Gastroesophageal sphincter (tissue), 3 donors: ENCODE data around the gene TNNT2.

Experiments
- EP300 ChIP-seq: sonication (generic); formaldehyde crosslinking; IDR thresholded peaks from one replicate; pipeline ENCODE4 v1.6.1; 2017; ENCODE audit warnings: antibody characterized with exemption, mild to moderate bottlenecking
- TF ChIP-seq, protein P1 (sequence below), 4 experiments: fragments of 200-600 bp in 2 of 4; fragments of 450-650 bp in 2 of 4; sonication (generic) in 1 of 4; IDR thresholded peaks; one replicate each; pipeline ENCODE4 v1.5.1; 2017 to 2019; ENCODE audit warnings: antibody characterized with exemption in 4 of 4, mild to moderate bottlenecking in 2 of 4, moderate library complexity in 2 of 4

DNA sequence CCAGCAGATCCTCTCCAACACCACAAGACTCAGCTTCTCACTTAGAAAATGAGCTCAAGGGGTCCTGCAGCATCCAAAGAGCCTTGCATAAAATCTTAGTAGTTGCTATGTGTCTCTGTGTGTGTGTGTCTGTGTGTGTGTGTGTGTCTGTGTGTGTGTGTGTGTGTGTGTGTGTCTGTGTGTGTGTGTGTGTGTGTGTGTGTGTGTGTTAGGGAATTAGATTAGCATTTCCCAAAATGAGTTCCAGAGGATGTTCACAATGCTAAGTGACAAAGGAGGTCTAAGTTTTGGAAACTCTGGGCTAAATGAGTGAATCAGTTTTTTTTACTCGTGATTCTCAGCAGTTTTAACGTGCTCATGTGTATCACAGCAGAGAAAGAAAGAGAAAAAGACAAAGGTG, 30.5 kb downstream of the TNNT2 start:
- no peak for TF ChIP-seq EP300
- TF ChIP-seq, protein P1, sequence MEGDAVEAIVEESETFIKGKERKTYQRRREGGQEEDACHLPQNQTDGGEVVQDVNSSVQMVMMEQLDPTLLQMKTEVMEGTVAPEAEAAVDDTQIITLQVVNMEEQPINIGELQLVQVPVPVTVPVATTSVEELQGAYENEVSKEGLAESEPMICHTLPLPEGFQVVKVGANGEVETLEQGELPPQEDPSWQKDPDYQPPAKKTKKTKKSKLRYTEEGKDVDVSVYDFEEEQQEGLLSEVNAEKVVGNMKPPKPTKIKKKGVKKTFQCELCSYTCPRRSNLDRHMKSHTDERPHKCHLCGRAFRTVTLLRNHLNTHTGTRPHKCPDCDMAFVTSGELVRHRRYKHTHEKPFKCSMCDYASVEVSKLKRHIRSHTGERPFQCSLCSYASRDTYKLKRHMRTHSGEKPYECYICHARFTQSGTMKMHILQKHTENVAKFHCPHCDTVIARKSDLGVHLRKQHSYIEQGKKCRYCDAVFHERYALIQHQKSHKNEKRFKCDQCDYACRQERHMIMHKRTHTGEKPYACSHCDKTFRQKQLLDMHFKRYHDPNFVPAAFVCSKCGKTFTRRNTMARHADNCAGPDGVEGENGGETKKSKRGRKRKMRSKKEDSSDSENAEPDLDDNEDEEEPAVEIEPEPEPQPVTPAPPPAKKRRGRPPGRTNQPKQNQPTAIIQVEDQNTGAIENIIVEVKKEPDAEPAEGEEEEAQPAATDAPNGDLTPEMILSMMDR (IDR thresholded peaks at IDR 0.05): no peak
